Smooth muscle cell (in vitro differentiated cells): ENCODE data around the gene KIF25. TPM values are rescaled to one million over a fixed set of nuclear protein-coding genes. Genes with fewer than 3 reads are reported as not detected.

Source experiments
- DNase-seq: peaks from one replicate; lab custom pipeline; 2025; ENCODE audit not compliant: unreplicated experiment; lab: John Stamatoyannopoulos, UW
- H2AFZ ChIP-seq: fragments of 200-600 bp; sonication (generic); 2 replicates; pipeline ENCODE4 v1.6.0; 2016; ENCODE audit warnings: antibody characterized with exemption, low read depth, mild to moderate bottlenecking
- H3F3A ChIP-seq: fragments of 200-600 bp; sonication (generic); 2 replicates; pipeline ENCODE4 v1.6.0; 2017; ENCODE audit warnings: antibody characterized with exemption, low read depth
- H3K27ac ChIP-seq: fragments of 200-600 bp; sonication (generic); 2 replicates; pipeline ENCODE4 v1.5.1; 2016; ENCODE audit warnings: low read depth, mild to moderate bottlenecking
- H3K27me3 ChIP-seq: fragments of 200-600 bp; sonication (generic); 2 replicates; pipeline ENCODE4 v1.6.1; 2016; ENCODE audit warnings: low read depth, mild to moderate bottlenecking
- H3K36me3 ChIP-seq: fragments of 200-600 bp; sonication (generic); 2 replicates; pipeline ENCODE4 v1.5.1; 2016; ENCODE audit warnings: low read depth
- H3K4me1 ChIP-seq: fragments of 200-600 bp; sonication (generic); 2 replicates; pipeline ENCODE4 v1.5.1; 2016; ENCODE audit warnings: low read depth
- H3K4me2 ChIP-seq: fragments of 200-600 bp; sonication (generic); 2 replicates; pipeline ENCODE4 v1.6.0; 2016; ENCODE audit warnings: mild to moderate bottlenecking
- H3K4me3 ChIP-seq: fragments of 200-600 bp; sonication (generic); 2 replicates; pipeline ENCODE4 v1.5.1; 2016; ENCODE audit warnings: mild to moderate bottlenecking
- H3K79me2 ChIP-seq: fragments of 200-600 bp; sonication (generic); 2 replicates; pipeline ENCODE4 v1.6.0; 2016; ENCODE audit warnings: low read depth, mild to moderate bottlenecking
- H3K9ac ChIP-seq: fragments of 200-600 bp; sonication (generic); 2 replicates; pipeline ENCODE4 v1.6.0; 2016; ENCODE audit warnings: low read depth
- H3K9me3 ChIP-seq: fragments of 200-600 bp; sonication (generic); replicated peaks from 2 replicates; pipeline ENCODE4 v1.5.1; 2016; ENCODE audit warnings: low read depth
- H4K20me1 ChIP-seq: fragments of 200-600 bp; sonication (generic); 2 replicates; pipeline ENCODE4 v1.6.0; 2016; ENCODE audit warnings: low read depth
- WGBS: methylation state at CpG from one replicate; pipeline ENCODE4 v1.1.7; 2016; ENCODE audit warnings: low lambda C conversion rate; 5-methylcytosine and 5-hydroxymethylcytosine counted together
- polyA plus RNA-seq: library from polyadenylated mRNA; unstranded; fragments of >200 nt; fragmentation: Nextera tagmentation; extraction: Ambion mirVana; gene quantifications from 2 replicates; pipeline ENCODE4 v1.2.1, GENCODE V29; 2016
- total RNA-seq: library from RNA; depleted of rRNA; stranded (reverse); fragments of >200 nt; gene quantifications from 2 replicates; pipeline ENCODE4 v1.2.3, GENCODE V29; 2014
- TF ChIP-seq, protein P1 (sequence below): fragments of 200-600 bp; sonication (generic); IDR thresholded peaks from 2 replicates; pipeline ENCODE4 v1.5.1; 2017; ENCODE audit warnings: borderline replicate concordance, mild to moderate bottlenecking, antibody characterized with exemption; ENCODE audit not compliant: insufficient read depth, poor library complexity, severe bottlenecking

The KIF25 gene
- total and polyA plus RNA-seq, 2 experiments from 2014 or later, result 0.22 to 1.5 TPM

DNA sequence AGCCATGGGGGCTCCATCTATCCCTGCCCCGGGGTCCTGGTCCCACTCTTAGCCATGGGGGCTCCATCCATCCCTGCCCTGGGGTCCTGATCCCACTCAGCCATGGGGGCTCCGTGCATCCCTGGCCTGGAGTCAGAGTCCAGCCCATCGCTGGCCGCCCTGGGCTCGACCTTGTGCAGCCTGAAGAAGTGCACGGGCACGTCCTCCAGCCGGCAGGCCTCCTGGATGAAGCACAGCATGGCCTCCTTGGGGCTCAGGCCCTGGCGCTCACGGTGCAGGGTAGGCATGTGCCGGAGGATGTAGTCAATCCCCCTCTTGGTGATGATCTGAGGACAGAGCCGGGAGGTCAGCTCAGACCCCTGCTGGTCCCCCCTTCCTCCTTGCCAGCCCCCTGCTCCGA, 66.0 kb downstream of the KIF25 start:
- H3F3A ChIP-seq, result no peaks in the 10 kb centered on the region
- TF ChIP-seq, protein P1, sequence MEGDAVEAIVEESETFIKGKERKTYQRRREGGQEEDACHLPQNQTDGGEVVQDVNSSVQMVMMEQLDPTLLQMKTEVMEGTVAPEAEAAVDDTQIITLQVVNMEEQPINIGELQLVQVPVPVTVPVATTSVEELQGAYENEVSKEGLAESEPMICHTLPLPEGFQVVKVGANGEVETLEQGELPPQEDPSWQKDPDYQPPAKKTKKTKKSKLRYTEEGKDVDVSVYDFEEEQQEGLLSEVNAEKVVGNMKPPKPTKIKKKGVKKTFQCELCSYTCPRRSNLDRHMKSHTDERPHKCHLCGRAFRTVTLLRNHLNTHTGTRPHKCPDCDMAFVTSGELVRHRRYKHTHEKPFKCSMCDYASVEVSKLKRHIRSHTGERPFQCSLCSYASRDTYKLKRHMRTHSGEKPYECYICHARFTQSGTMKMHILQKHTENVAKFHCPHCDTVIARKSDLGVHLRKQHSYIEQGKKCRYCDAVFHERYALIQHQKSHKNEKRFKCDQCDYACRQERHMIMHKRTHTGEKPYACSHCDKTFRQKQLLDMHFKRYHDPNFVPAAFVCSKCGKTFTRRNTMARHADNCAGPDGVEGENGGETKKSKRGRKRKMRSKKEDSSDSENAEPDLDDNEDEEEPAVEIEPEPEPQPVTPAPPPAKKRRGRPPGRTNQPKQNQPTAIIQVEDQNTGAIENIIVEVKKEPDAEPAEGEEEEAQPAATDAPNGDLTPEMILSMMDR, result no peak
- no peak overlapping the region for H3K9ac ChIP-seq
- H3K79me2 ChIP-seq, result no peaks in the 10 kb centered on the region
- H3K27ac ChIP-seq, result no peak overlapping the region
- H4K20me1 ChIP-seq, result no peaks in the 10 kb centered on the region
- no peak overlapping the region for H3K4me3 ChIP-seq
- no peaks in the 10 kb centered on the region for H3K36me3 ChIP-seq
- H3K4me1 ChIP-seq, result no peaks in the 10 kb centered on the region
- 94% methylated on average over 13 of the region's 13 CpGs for WGBS
- no peaks in the 10 kb centered on the region for H3K27me3 ChIP-seq
- no peak overlapping the region for H3K4me2 ChIP-seq
- no peaks in the 10 kb centered on the region for H3K9me3 ChIP-seq
- H2AFZ ChIP-seq, result no peak overlapping the region
- DNase-seq, result no peak

DNA sequence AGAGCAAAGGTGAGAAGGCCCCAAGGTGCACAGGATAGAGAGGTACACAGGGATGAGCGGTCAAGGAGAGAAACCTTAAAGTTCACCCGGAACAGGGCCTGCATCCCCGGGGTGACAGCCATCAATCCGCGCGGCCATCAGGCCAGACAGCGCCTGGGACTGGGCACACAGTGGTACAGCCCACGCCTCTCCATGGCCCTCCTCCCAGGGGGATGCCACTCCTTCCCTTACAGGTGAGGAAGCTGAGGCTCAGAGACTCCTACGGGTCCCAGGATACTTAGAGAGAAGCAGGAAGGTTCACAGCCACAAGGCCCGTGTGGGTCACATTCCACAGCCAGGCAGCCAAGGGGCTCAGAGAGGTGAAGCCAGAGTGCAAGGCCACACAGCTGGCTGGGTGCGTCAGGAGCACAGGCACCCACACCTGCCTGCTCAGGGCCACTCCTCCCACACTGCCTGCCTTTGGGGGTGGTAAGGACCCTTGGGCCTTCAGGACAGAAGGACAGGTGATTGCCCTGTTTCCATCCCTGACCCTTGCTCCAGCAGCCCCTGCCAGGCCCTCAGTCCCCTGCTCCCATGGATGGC, 66.8 kb downstream of the KIF25 start:
- H3K9ac ChIP-seq, result no peak overlapping the region
- H3K9me3 ChIP-seq, result no peaks in the 10 kb centered on the region
- DNase-seq, result no peak
- TF ChIP-seq, protein P1, result no peak
- no peaks in the 10 kb centered on the region for H3K79me2 ChIP-seq
- WGBS, result 96% methylated on average over 8 of the region's 11 CpGs
- no peaks in the 10 kb centered on the region for H4K20me1 ChIP-seq
- no peak overlapping the region for H2AFZ ChIP-seq
- no peaks in the 10 kb centered on the region for H3F3A ChIP-seq
- H3K4me1 ChIP-seq, result no peaks in the 10 kb centered on the region
- H3K4me2 ChIP-seq, result no peak overlapping the region
- no peaks in the 10 kb centered on the region for H3K27me3 ChIP-seq
- H3K27ac ChIP-seq, result no peak overlapping the region
- no peaks in the 10 kb centered on the region for H3K36me3 ChIP-seq
- no peak overlapping the region for H3K4me3 ChIP-seq

DNA sequence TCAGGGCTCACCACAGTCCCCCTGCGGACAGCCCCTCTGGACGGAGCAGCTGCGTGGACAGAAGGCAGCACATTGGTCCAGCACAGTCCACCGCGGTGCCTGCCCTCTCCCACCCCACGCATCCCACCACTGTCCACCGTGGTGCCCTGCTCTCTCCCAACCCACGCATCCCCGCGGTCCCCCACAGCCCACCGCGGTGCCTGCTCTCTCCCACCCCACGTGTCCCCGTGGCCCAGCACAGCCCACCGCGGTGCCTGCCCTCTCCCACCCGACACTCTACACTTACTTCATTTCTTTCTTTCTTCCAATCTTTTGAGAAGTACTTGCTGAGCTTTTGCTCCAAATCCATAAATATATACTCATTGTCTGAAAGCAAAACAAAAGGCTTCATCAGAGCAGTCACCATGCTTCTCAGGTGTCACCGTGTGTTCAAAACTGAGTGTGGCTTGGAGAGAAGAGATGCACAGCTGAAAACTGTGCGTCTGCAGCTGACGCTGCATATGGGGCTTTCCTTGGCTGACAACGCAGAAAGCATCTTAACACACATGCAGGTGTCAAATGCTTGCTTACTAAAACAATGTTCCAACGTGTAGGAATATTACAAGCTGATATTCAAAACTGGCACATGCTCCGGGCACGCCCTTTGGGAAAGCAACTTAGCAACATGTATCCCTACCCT, 69.7 kb downstream of the KIF25 start:
- Histone ChIP-seq H3K36me3 (no peaks in the 10 kb centered on the region), H3K4me1 (no peaks in the 10 kb centered on the region), H2AFZ (no peak overlapping the region), H3K27ac (no peak overlapping the region), H3K9me3 (no peaks in the 10 kb centered on the region), H4K20me1 (no peaks in the 10 kb centered on the region), H3K4me2 (no peak overlapping the region), H3K27me3 (no peaks in the 10 kb centered on the region), H3K79me2 (no peaks in the 10 kb centered on the region), H3K9ac (no peak overlapping the region), H3F3A (no peaks in the 10 kb centered on the region), H3K4me3 (no peak overlapping the region)
- 96% methylated on average over 24 of the region's 24 CpGs for WGBS
- TF ChIP-seq, protein P1, result no peak
- DNase-seq, result no peak

DNA sequence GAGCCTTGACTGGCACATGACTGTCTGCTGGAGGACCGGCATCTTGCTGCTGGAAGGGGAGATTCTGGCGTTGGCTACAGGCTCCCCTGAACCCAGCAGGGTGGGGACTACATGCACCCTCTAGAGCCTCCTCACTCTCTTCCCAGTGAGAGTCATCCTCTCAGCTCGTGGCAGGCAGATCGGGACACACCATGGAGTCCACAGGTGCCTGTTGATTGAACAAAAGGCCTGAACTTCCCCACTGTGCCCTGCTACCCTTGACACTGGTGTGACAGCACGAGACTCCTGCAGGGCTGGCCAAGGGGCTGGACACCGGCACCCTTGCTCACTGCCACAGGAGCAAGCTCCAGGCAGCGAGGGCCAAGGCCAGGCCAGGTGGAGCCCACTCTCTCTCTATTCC, 73.3 kb downstream of the KIF25 start:
- no peaks in the 10 kb centered on the region for H3K9me3 ChIP-seq
- no peak overlapping the region for H3K27ac ChIP-seq
- WGBS, result 89% methylated on average over 7 of the region's 7 CpGs
- TF ChIP-seq, protein P1, result no peak
- no peak overlapping the region for H2AFZ ChIP-seq
- H3F3A ChIP-seq, result no peaks in the 10 kb centered on the region
- no peak overlapping the region for H3K9ac ChIP-seq
- no peaks in the 10 kb centered on the region for H3K79me2 ChIP-seq
- H4K20me1 ChIP-seq, result no peaks in the 10 kb centered on the region
- no peaks in the 10 kb centered on the region for H3K36me3 ChIP-seq
- no peak overlapping the region for H3K4me2 ChIP-seq
- H3K4me3 ChIP-seq, result no peak overlapping the region
- no peaks in the 10 kb centered on the region for H3K4me1 ChIP-seq
- no peaks in the 10 kb centered on the region for H3K27me3 ChIP-seq
- DNase-seq, result no peak
